ENCODE measurements around the gene NDRG2. TPM values are rescaled to one million over a fixed set of nuclear protein-coding genes. Genes with fewer than 3 reads are reported as not detected.

The NDRG2 gene
- total RNA-seq, 1 experiment from 2014 or later = 18.9 TPM

- Histone ChIP-seq H3K4me2 (ENCODE audit: low read length) (peak overlapping the region; percentile 97), H2AFZ (ENCODE audit: low read depth, low read length, poor library complexity, severe bottlenecking) (peak overlapping the region; percentile 83), H3K4me1 (ENCODE audit: control insufficient read depth in 1 of 2, insufficient read depth in 2 of 2, low read length in 2 of 2) (peaks cover 7 to 28% of the 10 kb centered on the region in 2 experiments), H3K27ac (ENCODE audit: low read depth, low read length) (no peak overlapping the region), H3K27me3 (ENCODE audit: insufficient read depth, low read length) (0 out of 2 replicates have a peak, but pooled peaks cover 4% of the 10 kb centered on the region), H3K36me3 (ENCODE audit: control insufficient read depth in 1 of 2, insufficient read depth in 2 of 2, low read length in 2 of 2) (no peaks in the 10 kb centered on the region), H4K20me1 (ENCODE audit: insufficient read depth) (no peaks in the 10 kb centered on the region), H3K79me2 (ENCODE audit: insufficient read depth, low read length) (no peaks in the 10 kb centered on the region), H3K9ac (ENCODE audit: low read length) (no peak overlapping the region), H3K9me2 (ENCODE audit: insufficient read depth) (no peaks in the 10 kb centered on the region), H3K9me3 (ENCODE audit: control insufficient read depth in 1 of 2, insufficient read depth in 1 of 2, low read depth in 1 of 2, low read length in 2 of 2) (no peaks in the 10 kb centered on the region), H3K4me3 (replicated peaks in 1 of 2; ENCODE audit: low read depth in 1 of 2, low read length in 2 of 2) (no peak overlapping the region)
- intact Hi-C loops (cut with micrococcal nuclease) = loop anchor here (1.0 to 2.0 kb wide), 3 partner anchors 24 to 68 kb away; no protein-coding TSS in a partner anchor
- ChIA-PET POLR2A (interaction anchor here (0.8 to 2.6 kb wide), 3 partner anchors 31 to 36 kb away, joined by 3 to 14 read pairs (median 4); no protein-coding TSS in a partner anchor), RAD21 (ENCODE audit: low non-redundant PET in 1 of 2, low total read pairs in 2 of 2, uncharacterized antibody in 2 of 2, unreplicated experiment in 2 of 2) (interaction anchor here (0.7 to 1.5 kb wide), 6 partner anchors 19 to 54 kb away, joined by 3 to 16 read pairs (median 4); no protein-coding TSS in a partner anchor), CTCF (interaction anchor here (0.6 to 3.2 kb wide), 21 partner anchors 12 to 488 kb away, joined by 3 to 59 read pairs (median 4); partner anchors contain the start of gene ZNF219)
- peak; percentile 36 for DNase-seq (ENCODE audit: low read depth, low spot score)
- TF ChIP-seq ELF1 (IDR thresholded peaks at IDR 0.05; ENCODE audit: borderline replicate concordance, low read depth) = no peak
- no peak for TF ChIP-seq JUND (IDR thresholded peaks at IDR 0.05)
- TF ChIP-seq, protein P1, sequence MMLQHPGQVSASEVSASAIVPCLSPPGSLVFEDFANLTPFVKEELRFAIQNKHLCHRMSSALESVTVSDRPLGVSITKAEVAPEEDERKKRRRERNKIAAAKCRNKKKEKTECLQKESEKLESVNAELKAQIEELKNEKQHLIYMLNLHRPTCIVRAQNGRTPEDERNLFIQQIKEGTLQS (IDR thresholded peaks at IDR 0.05) = no peak
- no peak for TF ChIP-seq ZNF274 (IDR thresholded peaks at IDR 0.05; ENCODE audit: low read depth, low read length)
- TF ChIP-seq, protein P2, sequence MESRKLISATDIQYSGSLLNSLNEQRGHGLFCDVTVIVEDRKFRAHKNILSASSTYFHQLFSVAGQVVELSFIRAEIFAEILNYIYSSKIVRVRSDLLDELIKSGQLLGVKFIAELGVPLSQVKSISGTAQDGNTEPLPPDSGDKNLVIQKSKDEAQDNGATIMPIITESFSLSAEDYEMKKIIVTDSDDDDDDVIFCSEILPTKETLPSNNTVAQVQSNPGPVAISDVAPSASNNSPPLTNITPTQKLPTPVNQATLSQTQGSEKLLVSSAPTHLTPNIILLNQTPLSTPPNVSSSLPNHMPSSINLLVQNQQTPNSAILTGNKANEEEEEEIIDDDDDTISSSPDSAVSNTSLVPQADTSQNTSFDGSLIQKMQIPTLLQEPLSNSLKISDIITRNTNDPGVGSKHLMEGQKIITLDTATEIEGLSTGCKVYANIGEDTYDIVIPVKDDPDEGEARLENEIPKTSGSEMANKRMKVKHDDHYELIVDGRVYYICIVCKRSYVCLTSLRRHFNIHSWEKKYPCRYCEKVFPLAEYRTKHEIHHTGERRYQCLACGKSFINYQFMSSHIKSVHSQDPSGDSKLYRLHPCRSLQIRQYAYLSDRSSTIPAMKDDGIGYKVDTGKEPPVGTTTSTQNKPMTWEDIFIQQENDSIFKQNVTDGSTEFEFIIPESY (IDR thresholded peaks at IDR 0.05; ENCODE audit: extremely low read depth, insufficient replicate concordance, low read length) = no peak
- TF ChIP-seq EZH2phosphoT487 (IDR thresholded peaks at IDR 0.05; ENCODE audit: borderline replicate concordance) = no peak
- TF ChIP-seq, protein P3, sequence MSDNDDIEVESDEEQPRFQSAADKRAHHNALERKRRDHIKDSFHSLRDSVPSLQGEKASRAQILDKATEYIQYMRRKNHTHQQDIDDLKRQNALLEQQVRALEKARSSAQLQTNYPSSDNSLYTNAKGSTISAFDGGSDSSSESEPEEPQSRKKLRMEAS (IDR thresholded peaks at IDR 0.05) = no peak
- no peak for TF ChIP-seq POLR2A (IDR thresholded peaks at IDR 0.05; ENCODE audit: borderline replicate concordance, extremely low read depth, insufficient read depth, insufficient read length)
- peak; percentile 82 for TF ChIP-seq RAD21 (IDR thresholded peaks at IDR 0.05; ENCODE audit: low read depth)
- TF ChIP-seq YY1 (IDR thresholded peaks at IDR 0.05; ENCODE audit: extremely low read depth, insufficient replicate concordance, low read depth, low read length) = no peak
- TF ChIP-seq CTCF (IDR thresholded peaks at IDR 0.05 in 2 of 3, conservative IDR thresholded peaks at IDR 0.05 in 1 of 3; ENCODE audit: borderline replicate concordance in 1 of 3, insufficient read depth in 1 of 3, low read depth in 2 of 3, low read length in 2 of 3) = peak; percentile 63 to 88 (median 65)
- BruUV-seq (replicated peaks) = no TSS peak
- ATAC-seq = peak; percentile 64
Measured at GRCh38 chr14:21068521-21069387, 43.9 kb upstream of the NDRG2 start.

Data from HCT116 (cell line).